Stomach (tissue), 4 donors: ENCODE data around the gene BORCS8.

ENCODE experiments used
- CTCF ChIP-seq, 7 experiments: fragments of 450-650 bp in 4 of 7; fragments of 200-600 bp in 3 of 7; sonication (generic) in 3 of 7; IDR thresholded peaks; one replicate each; pipeline ENCODE4 v1.5.1; 2016 to 2019; ENCODE audit warnings: antibody characterized with exemption in 7 of 7, control low read depth in 2 of 7, mild to moderate bottlenecking in 1 of 7
- EP300 ChIP-seq: sonication (generic); formaldehyde crosslinking; IDR thresholded peaks from one replicate; pipeline ENCODE4 v1.6.1; 2017; ENCODE audit warnings: antibody characterized with exemption
- POLR2A ChIP-seq, 4 donors: fragments of 450-650 bp; IDR thresholded peaks; one replicate each; pipeline ENCODE4 v1.6.1; 2016; ENCODE audit warnings: antibody characterized with exemption in 4 of 4, control low read depth in 2 of 4, mild to moderate bottlenecking in 1 of 4, moderate library complexity in 1 of 4

GRCh38 chr19:19146865-19147264, 45.1 kb downstream of the BORCS8 start:
- no peak for TF ChIP-seq CTCF (IDR thresholded peaks at IDR 0.05)
- no peak for TF ChIP-seq POLR2A (IDR thresholded peaks at IDR 0.05)
- TF ChIP-seq EP300: no peak
